AG08395 (cell line): Measurements from ENCODE around the gene LGMN.

Experiments used
- DNase-seq: peaks from one replicate; pipeline ENCODE4 v3.0.0; 2012; ENCODE audit warnings: mixed read lengths, low spot score

Gene LGMN

GRCh38 chr14:92726135-92726932, 22.1 kb downstream of the LGMN start:
- peak; percentile 84 for DNase-seq

DNA sequence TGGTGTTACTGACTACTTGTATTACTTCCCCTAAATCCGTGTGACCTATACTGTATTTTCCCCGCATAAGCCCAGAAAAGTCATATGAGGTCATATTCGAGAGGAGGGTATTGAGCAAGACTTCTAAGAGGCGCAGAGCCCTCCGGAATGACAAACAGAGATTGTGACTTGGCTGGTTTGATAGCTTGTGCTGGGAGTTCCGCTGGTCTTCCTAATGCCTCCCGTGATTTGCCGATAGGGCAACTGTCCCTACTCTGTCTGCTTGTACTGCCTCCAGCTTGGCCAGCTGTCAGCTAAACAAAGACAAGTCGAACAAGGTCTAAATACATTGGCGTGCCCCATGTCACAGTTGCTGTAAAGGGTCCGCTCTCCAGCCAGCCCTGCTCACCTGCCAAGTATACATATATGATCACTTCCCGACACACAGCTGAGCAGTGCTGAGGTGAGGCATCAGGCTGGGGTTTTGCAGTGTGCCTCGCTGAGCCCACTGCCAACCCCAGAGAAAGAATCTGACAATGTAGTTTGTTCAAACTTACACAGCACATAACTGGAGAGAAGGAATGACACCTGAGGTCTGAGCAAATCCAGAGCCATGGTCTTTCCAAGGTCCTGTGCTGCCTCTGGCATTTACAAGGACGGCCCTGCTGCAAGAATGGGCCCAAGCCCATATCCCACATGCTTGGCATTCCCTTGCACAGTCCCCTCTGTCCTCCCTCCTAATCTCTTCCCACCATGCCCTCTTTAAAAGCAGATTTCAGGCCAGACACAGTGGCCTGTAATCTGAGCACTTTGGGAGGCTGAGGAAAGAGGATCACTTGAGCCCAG, 23.7 kb downstream of the LGMN start:
- no peak for DNase-seq

- DNase-seq = peak; percentile 5
Measured at GRCh38 chr14:92719890-92720323, 28.5 kb downstream of the LGMN start.

GRCh38 chr14:92719421-92719820, 29.0 kb downstream of the LGMN start:
- peak; percentile 37 for DNase-seq

GRCh38 chr14:92718664-92719063, 29.8 kb downstream of the LGMN start:
- DNase-seq = peak; percentile 6

DNA sequence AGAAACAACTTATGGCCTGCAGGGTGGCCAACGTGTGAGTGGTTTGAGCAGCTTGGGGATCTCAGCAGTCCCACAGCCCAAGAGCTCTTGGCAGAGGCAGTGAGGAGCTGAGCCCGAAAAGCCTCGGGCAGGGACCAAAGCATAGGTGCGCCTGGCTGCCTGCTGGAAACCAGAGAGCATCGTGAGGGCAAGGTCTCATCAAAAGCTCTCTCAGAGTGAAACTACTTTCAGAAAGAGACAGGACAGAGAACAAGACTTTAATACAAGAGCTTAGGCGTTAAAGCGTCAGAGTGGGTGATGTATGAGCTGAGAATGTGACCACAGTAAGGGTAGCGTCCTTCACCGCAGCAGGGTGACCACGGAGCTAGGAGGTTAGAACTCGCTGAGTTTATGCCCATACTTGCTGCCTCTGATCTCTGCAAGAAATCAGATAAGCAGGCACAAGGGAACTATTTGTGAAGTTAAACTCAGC, 30.8 kb downstream of the LGMN start:
- no peak for DNase-seq

- DNase-seq = no peak
Measured at GRCh38 chr14:92716131-92716530, 32.3 kb downstream of the LGMN start.

DNA sequence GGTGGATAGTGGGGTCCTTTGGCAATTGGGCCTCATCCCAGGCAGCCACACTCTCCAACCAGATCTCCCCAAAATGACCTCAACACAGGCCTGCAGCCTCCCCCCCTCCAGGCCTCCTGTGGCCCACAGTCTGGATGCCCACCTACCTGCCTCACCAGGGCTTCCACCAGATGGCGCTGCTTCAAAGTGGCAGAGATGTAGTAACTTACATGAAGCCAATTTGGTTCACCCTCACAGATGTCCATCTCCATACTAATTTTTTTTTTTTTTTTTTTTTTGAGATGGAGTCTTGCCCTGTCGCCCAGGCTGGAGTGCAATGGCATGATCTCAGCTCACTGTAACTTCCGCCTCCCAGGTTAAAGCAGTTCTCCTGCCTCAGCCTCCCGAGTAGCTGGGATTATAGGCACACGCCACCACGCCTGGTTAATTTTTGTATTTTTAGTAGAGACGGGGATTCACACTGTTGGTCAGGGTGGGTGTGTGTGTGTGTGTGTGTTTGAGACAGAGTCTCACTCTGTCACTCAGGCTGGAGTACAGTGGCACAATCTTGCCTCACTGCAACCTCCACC, 33.6 kb downstream of the LGMN start:
- DNase-seq = peak; percentile 81

- DNase-seq = no peak
Measured at GRCh38 chr14:92712654-92713051, 35.8 kb downstream of the LGMN start.

DNA sequence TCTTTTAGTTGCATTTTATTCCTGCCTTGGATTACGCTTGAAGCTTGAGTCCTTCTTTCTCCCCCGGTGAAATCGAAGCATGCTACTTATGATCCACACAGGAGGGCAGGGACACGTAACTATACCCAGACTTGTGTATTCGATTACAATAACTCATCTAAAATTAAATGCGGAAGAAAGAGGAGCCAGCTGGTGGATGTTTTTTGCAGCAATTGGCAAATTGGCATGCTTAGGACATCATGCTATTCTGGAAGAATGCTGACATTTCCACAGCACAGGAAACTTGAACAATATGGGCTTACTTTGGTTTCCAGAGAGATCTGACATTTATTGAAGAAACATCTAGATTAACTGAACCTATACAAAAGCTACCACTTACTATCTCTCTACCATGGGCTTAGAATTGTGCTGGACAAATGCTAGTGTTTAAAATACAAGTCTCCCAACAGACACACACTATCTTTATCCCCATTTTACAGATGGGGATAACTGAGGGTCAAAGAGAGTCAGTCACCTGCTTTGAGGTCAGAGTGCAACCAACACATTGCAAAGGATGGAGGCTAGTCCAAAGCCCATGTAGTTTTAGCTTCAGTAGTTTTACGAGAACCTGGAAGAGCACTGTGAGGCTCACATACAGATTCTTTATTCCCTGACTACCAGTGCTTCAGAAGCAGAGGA, 36.3 kb downstream of the LGMN start:
- DNase-seq = no peak

DNA sequence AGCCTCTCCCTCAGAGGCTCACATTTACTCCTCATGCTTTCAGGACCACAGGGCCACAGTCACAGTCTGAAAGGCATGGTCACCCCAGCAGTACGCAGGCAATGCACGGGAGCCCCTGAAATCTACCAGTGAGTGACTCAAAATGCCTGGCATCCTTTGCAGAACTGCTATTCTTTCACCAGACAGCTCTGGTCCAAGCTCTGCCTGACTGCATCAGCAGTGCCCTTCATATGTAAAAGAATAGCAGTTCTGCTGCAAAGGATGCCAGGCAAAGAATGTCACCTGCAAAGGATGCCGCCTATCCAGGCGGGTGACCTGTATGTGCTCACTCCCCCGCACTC, 38.5 kb downstream of the LGMN start:
- no peak for DNase-seq

- DNase-seq = no peak
Measured at GRCh38 chr14:92709340-92710000, 39.0 kb downstream of the LGMN start.

- no peak for DNase-seq
Measured at GRCh38 chr14:92706386-92706785, 42.0 kb downstream of the LGMN start.

- no peak for DNase-seq
Measured at GRCh38 chr14:92704821-92705220, 43.6 kb downstream of the LGMN start.

- DNase-seq = no peak
Measured at GRCh38 chr14:92704036-92704804, 44.2 kb downstream of the LGMN start.

DNA sequence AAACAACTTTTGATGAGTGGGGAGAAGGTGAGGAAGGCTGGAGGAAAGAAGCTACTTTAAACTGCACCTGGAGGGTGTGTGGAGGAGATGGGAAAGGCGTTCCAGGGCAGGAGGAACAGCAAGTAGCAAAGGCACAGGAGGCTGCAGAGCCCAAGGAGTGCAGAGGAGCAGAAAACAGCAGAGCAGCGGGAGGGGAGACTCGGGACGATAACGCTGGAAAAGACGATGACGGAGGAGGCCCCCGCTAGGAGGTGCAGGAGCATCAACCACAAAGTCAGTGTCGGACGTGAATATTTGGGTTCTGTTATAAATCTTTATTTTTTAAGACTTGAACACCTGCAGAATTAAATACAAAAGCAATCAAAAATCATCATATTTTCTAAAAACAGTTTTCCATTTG, 44.9 kb downstream of the LGMN start:
- no peak for DNase-seq

- no peak for DNase-seq
Measured at GRCh38 chr14:92702441-92702918, 45.9 kb downstream of the LGMN start.

DNA sequence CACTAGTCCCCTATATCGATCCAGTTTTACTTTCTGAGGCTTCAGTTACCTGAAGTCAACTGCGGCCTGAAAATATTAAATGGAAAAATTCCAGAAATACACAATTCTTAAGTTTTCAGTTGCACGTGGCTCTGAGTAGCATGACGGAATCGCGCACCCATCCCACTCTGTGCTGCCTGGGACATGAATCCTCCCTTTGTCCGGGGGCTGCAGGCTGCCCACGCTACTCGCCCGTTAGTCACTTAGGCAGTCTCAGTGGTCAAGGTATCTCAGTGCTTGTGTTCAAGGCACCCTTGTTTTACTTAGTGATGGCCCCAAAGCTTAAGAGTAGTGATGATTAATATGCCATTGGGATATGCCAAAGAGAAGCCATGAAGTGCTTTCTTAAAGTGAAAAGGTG, 46.6 kb downstream of the LGMN start:
- DNase-seq = no peak

GRCh38 chr14:92698393-92698792, 50.0 kb downstream of the LGMN start:
- DNase-seq = no peak

DNA sequence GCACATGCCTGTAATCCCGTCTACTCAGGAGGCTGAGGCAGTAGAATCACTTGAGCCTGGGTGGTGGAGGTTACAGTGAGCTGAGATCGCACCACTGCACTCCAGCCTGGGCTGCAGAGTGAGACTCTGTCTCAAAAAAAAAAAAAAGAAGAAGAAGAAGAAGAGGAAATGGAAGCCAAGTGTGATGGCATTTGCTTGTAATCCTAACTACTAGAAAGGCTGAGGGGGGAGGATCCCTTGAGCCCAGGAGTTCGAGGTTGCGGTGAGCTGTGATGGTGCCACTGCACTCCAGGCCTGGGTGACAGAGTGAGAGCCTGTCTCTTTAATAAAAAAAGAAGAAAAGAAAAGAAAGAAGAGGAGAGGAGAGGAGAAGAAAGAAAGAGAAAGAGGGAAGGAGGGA, 52.1 kb downstream of the LGMN start:
- no peak for DNase-seq

GRCh38 chr14:92695562-92695961, 52.9 kb downstream of the LGMN start:
- no peak for DNase-seq
